ENCODE measurements around the gene MALSU1.

DNA sequence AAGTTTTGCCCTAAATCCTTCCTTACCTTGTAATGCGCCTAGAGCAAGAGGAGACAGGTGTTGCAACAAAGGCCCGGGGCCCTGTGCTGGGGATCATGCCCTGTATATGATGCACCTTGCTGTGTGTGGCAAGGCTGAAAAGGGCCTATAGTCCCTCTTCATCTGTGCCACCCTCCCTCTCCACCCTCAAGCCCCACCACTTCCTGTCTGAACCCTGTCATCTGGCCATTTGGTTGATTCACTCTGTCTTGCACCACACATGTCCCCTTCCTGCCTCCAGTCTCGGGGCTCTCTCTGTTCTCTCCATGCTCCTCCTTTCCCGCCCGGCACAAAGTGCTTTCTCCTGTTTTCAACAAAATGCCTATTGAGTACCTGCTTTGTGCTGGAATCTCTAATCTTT is 11.5 kb upstream of the MALSU1 start:
- TF ChIP-seq SIN3A (IDR thresholded peaks at IDR 0.05; ENCODE audit: borderline replicate concordance, insufficient read depth, low read length) (no peak), POLR2AphosphoS5 (IDR thresholded peaks at IDR 0.05; ENCODE audit: low read depth, low read length) (no peak), TAF1 (IDR thresholded peaks at IDR 0.05; ENCODE audit: borderline replicate concordance, insufficient read depth, low read length) (no peak)
